Effector CD4-positive, alpha-beta T cell (primary cell): ENCODE measurements around the gene SH3BP1.

Experiments
- DNase-seq: peaks from one replicate; pipeline ENCODE4 v3.0.0-alpha.2; 2020

SH3BP1 gene

GRCh38 chr22:37659066-37659896 lies 19.8 kb downstream of the SH3BP1 start:
- no peak for DNase-seq

GRCh38 chr22:37659897-37660708 lies 20.6 kb downstream of the SH3BP1 start:
- no peak for DNase-seq

GRCh38 chr22:37660709-37661045 lies 21.2 kb downstream of the SH3BP1 start:
- DNase-seq = no peak

GRCh38 chr22:37661160-37661924 lies 21.9 kb downstream of the SH3BP1 start:
- no peak for DNase-seq

GRCh38 chr22:37662039-37662438 lies 22.6 kb downstream of the SH3BP1 start:
- no peak for DNase-seq

- DNase-seq = no peak
Measured at GRCh38 chr22:37663521-37664140, 24.2 kb downstream of the SH3BP1 start.

- no peak for DNase-seq
Measured at GRCh38 chr22:37664249-37665101, 25.0 kb downstream of the SH3BP1 start.

GRCh38 chr22:37665487-37665886 lies 26.0 kb downstream of the SH3BP1 start:
- no peak for DNase-seq

- no peak for DNase-seq
Measured at GRCh38 chr22:37669586-37669985, 30.1 kb downstream of the SH3BP1 start.

GRCh38 chr22:37672206-37672919 lies 32.9 kb downstream of the SH3BP1 start:
- DNase-seq = peak; percentile 31

- no peak for DNase-seq
Measured at GRCh38 chr22:37672920-37673455, 33.5 kb downstream of the SH3BP1 start.

- no peak for DNase-seq
Measured at GRCh38 chr22:37674248-37674647, 34.8 kb downstream of the SH3BP1 start.

GRCh38 chr22:37674951-37675929 lies 35.8 kb downstream of the SH3BP1 start, which contains the start of gene LGALS1:
TSS of gene LGALS1 (plus strand) at chr22:37675636. CDS start at chr22:37675703, 67 bp downstream.
- DNase-seq = peak; percentile 40

- no peak for DNase-seq
Measured at GRCh38 chr22:37675930-37676735, 36.7 kb downstream of the SH3BP1 start.

GRCh38 chr22:37676736-37677492 lies 37.4 kb downstream of the SH3BP1 start:
- DNase-seq = peak; percentile 92

- no peak for DNase-seq
Measured at GRCh38 chr22:37677493-37677974, 38.1 kb downstream of the SH3BP1 start.

- DNase-seq = no peak
Measured at GRCh38 chr22:37678372-37678771, 38.9 kb downstream of the SH3BP1 start.

- DNase-seq = no peak
Measured at GRCh38 chr22:37679670-37680069, 40.2 kb downstream of the SH3BP1 start.
